IMR-90 (cell line): ENCODE measurements around the gene CPTP. TPM values are rescaled to one million over a fixed set of nuclear protein-coding genes. Genes with fewer than 3 reads are reported as not detected.

Experiments
- ATAC-seq: fragments of 200-7000 bp; cut with Tn5 transposase; 2 replicates; pipeline ENCODE4 v1.9.1; 2020; ENCODE audit warnings: low read depth, mild to moderate bottlenecking, moderate library complexity
- BruUV-seq: library from RNA; stranded (reverse); fragments of 400-500 nt; replicated peaks from 2 replicates; lab custom pipeline; 2021; lab: Mats Ljungman, UMichigan
- CTCF ChIA-PET: fragments of 300-600 bp; formaldehyde crosslinking; extraction: SDS; loops from one replicate; lab custom pipeline; 2021; ENCODE audit warnings: antibody characterized with exemption; lab: Yijun Ruan, JAX
- POLR2A ChIA-PET: fragments of 300-600 bp; sonication (Branson Sonifier 250); formaldehyde crosslinking; loops from one replicate; lab custom pipeline; 2022; ENCODE audit warnings: antibody characterized with exemption; ENCODE audit not compliant: unreplicated experiment; lab: Charles Lee
- DNase-seq: peaks from one replicate; pipeline ENCODE4 v3.0.0; 2013
- H2AFZ ChIP-seq: replicated peaks from 2 replicates; pipeline ENCODE3; 2013; ENCODE audit warnings: low read length, mild to moderate bottlenecking; ENCODE audit not compliant: poor library complexity
- H2AK5ac ChIP-seq: 2 replicates; pipeline ENCODE4 v1.6.1; 2013; ENCODE audit warnings: low read depth, low read length, inconsistent platforms
- H2AK9ac ChIP-seq: replicated peaks from 2 replicates; pipeline ENCODE3; 2013; ENCODE audit warnings: mild to moderate bottlenecking, low read depth, low read length, moderate library complexity; ENCODE audit not compliant: poor library complexity
- H2BK120ac ChIP-seq: 2 replicates; pipeline ENCODE4 v1.6.1; 2013; ENCODE audit warnings: low read depth, low read length, inconsistent platforms
- H2BK15ac ChIP-seq: 3 replicates; pipeline ENCODE4 v1.6.1; 2013; ENCODE audit warnings: low read depth, low read length, inconsistent platforms
- H2BK20ac ChIP-seq: 2 replicates; pipeline ENCODE4 v1.6.1; 2013; ENCODE audit warnings: low read depth, mild to moderate bottlenecking, inconsistent platforms, low read length, moderate library complexity
- H2BK5ac ChIP-seq: 2 replicates; pipeline ENCODE4 v1.6.1; 2013; ENCODE audit warnings: mild to moderate bottlenecking, low read depth, low read length, inconsistent platforms; ENCODE audit not compliant: poor library complexity, severe bottlenecking
- H3K14ac ChIP-seq: replicated peaks from 2 replicates; pipeline ENCODE4 v1.6.1; 2013; ENCODE audit warnings: low read depth, low read length, inconsistent platforms
- H3K18ac ChIP-seq: 2 replicates; pipeline ENCODE4 v1.6.1; 2013; ENCODE audit warnings: low read depth, low read length, control low read depth
- H3K23ac ChIP-seq: 2 replicates; pipeline ENCODE4 v1.6.1; 2013; ENCODE audit warnings: low read depth, low read length, inconsistent platforms
- H3K27ac ChIP-seq: 2 replicates; pipeline ENCODE4 v1.5.1; 2013; ENCODE audit warnings: mild to moderate bottlenecking, control low read depth, low read length; ENCODE audit not compliant: insufficient read depth
- H3K27me3 ChIP-seq: 2 replicates; pipeline ENCODE4 v1.6.1; 2013; ENCODE audit warnings: low read length; ENCODE audit not compliant: control insufficient read depth, insufficient read depth
- H3K36me3 ChIP-seq: 2 replicates; pipeline ENCODE4 v1.6.1; 2013; ENCODE audit warnings: low read length, mixed read lengths; ENCODE audit not compliant: control insufficient read depth, insufficient read depth
- H3K4ac ChIP-seq: 2 replicates; pipeline ENCODE4 v1.6.1; 2013; ENCODE audit warnings: low read depth, low read length, inconsistent platforms
- H3K4me1 ChIP-seq: 2 replicates; pipeline ENCODE4 v1.6.1; 2013; ENCODE audit warnings: low read length, mixed read lengths; ENCODE audit not compliant: control insufficient read depth, insufficient read depth
- H3K4me2 ChIP-seq: 2 replicates; pipeline ENCODE4 v1.6.1; 2013; ENCODE audit warnings: low read depth, mild to moderate bottlenecking, control low read depth, low read length, moderate library complexity
- H3K4me3 ChIP-seq: 2 replicates; pipeline ENCODE4 v1.5.1; 2013; ENCODE audit warnings: low read depth, mild to moderate bottlenecking, control low read depth, low read length, moderate library complexity; ENCODE audit not compliant: insufficient read depth
- H3K56ac ChIP-seq: 2 replicates; pipeline ENCODE4 v1.6.1; 2013; ENCODE audit warnings: low read length, inconsistent platforms; ENCODE audit not compliant: insufficient read depth; ENCODE audit errors: extremely low read depth
- H3K79me1 ChIP-seq, 2 experiments: 2 replicates each; pipeline ENCODE4 v1.6.1; 2013; ENCODE audit warnings: low read length in 2 of 2, inconsistent platforms in 1 of 2, low read depth in 1 of 2
- H3K9ac ChIP-seq: 2 replicates; pipeline ENCODE4 v1.6.1; 2013; ENCODE audit warnings: low read depth, low read length, control low read depth
- H3K9me1 ChIP-seq: 2 replicates; pipeline ENCODE4 v1.6.1; 2013; ENCODE audit warnings: low read length, inconsistent platforms; ENCODE audit not compliant: insufficient read depth
- H3K9me3 ChIP-seq: 2 replicates; pipeline ENCODE4 v1.6.1; 2013; ENCODE audit warnings: low read length; ENCODE audit not compliant: control insufficient read depth, insufficient read depth
- H4K20me1 ChIP-seq: 2 replicates; pipeline ENCODE4 v1.6.1; 2013; ENCODE audit warnings: low read length, inconsistent platforms; ENCODE audit not compliant: insufficient read depth
- H4K5ac ChIP-seq: 2 replicates; pipeline ENCODE4 v1.6.1; 2013; ENCODE audit warnings: mild to moderate bottlenecking, low read depth, low read length, control low read depth
- H4K8ac ChIP-seq, 2 experiments: 2 replicates each; pipeline ENCODE4 v1.6.1; 2013; ENCODE audit warnings: low read depth in 2 of 2, low read length in 2 of 2, control low read depth in 1 of 2, inconsistent platforms in 1 of 2
- H4K91ac ChIP-seq: 2 replicates; pipeline ENCODE4 v1.6.1; 2013; ENCODE audit warnings: low read depth, low read length, inconsistent platforms; ENCODE audit not compliant: insufficient read depth
- BHLHE40 ChIP-seq: fragments of 150-350 bp; IDR thresholded peaks from 2 replicates; pipeline ENCODE4 v1.6.1; 2016; ENCODE audit warnings: mild to moderate bottlenecking, low read depth, low read length
- CEBPB ChIP-seq: IDR thresholded peaks from 2 replicates; pipeline ENCODE4 v1.6.1; 2012; ENCODE audit warnings: low read depth, low read length, improper control_type of control experiment
- CHD1 ChIP-seq: IDR thresholded peaks from 2 replicates; pipeline ENCODE4 v1.6.1; 2012; ENCODE audit warnings: low read depth, low read length, improper control_type of control experiment
- CTCF ChIP-seq: conservative IDR thresholded peaks from 2 replicates; pipeline ENCODE4 v1.5.1; 2012; ENCODE audit warnings: mild to moderate bottlenecking, low read depth, low read length, improper control_type of control experiment
- ELK1 ChIP-seq: fragments of 150-350 bp; IDR thresholded peaks from 2 replicates; pipeline ENCODE4 v1.6.1; 2016; ENCODE audit warnings: low read depth, mild to moderate bottlenecking, low read length, moderate library complexity, borderline replicate concordance
- FOS ChIP-seq: fragments of 150-350 bp; IDR thresholded peaks from 2 replicates; pipeline ENCODE4 v1.6.1; 2016; ENCODE audit warnings: low read depth, low read length
- MAFK ChIP-seq: IDR thresholded peaks from 2 replicates; pipeline ENCODE4 v1.6.1; 2012; ENCODE audit warnings: low read depth, low read length, improper control_type of control experiment
- MAZ ChIP-seq: IDR thresholded peaks from 2 replicates; pipeline ENCODE4 v1.6.1; 2012; ENCODE audit warnings: low read depth, mild to moderate bottlenecking, low read length, improper control_type of control experiment, moderate library complexity, borderline replicate concordance
- MXI1 ChIP-seq: IDR thresholded peaks from 2 replicates; pipeline ENCODE4 v1.6.1; 2012; ENCODE audit warnings: low read depth, mild to moderate bottlenecking, low read length, moderate library complexity, borderline replicate concordance
- NFE2L2 ChIP-seq: fragments of 150-350 bp; IDR thresholded peaks from 2 replicates; pipeline ENCODE4 v1.6.1; 2016; ENCODE audit warnings: low read depth, mild to moderate bottlenecking, low read length
- POLR2A ChIP-seq: IDR thresholded peaks from 2 replicates; pipeline ENCODE4 v1.6.1; 2012; ENCODE audit warnings: mild to moderate bottlenecking, low read depth, low read length
- RAD21 ChIP-seq: IDR thresholded peaks from 2 replicates; pipeline ENCODE4 v1.6.1; 2012; ENCODE audit warnings: low read length, improper control_type of control experiment
- RCOR1 ChIP-seq: IDR thresholded peaks from 2 replicates; pipeline ENCODE4 v1.6.1; 2012; ENCODE audit warnings: mild to moderate bottlenecking, low read length, improper control_type of control experiment; ENCODE audit not compliant: insufficient replicate concordance
- RFX5 ChIP-seq: IDR thresholded peaks from 2 replicates; pipeline ENCODE4 v1.8.0; 2012; ENCODE audit warnings: low read depth, mild to moderate bottlenecking, low read length, moderate library complexity
- SMC3 ChIP-seq: fragments of 150-350 bp; IDR thresholded peaks from 2 replicates; pipeline ENCODE4 v1.6.1; 2016; ENCODE audit warnings: low read depth, mild to moderate bottlenecking, antibody characterized with exemption, low read length, moderate library complexity
- WGBS, 2 experiments: methylation state at CpG; one replicate each; pipeline versions ENCODE4 v1.1.5 to v1.1.7; 2013; ENCODE audit warnings: missing lambda C conversion rate in 2 of 2; ENCODE audit not compliant: insufficient read length in 1 of 2; ENCODE audit errors: extremely low coverage in 2 of 2; 5-methylcytosine and 5-hydroxymethylcytosine counted together
- dilution Hi-C: fragments of 300-500 bp; cut with HindIII; formaldehyde crosslinking; loops from one replicate; pipeline ENCODE4 v1.14.3; 2018; ENCODE audit warnings: low sequenced_read_pairs; ENCODE audit not compliant: unreplicated experiment
- in situ Hi-C: fragments of 300-500 bp; cut with MboI; formaldehyde crosslinking; loops from 3 replicates; pipeline ENCODE4 v1.14.3; 2019; ENCODE audit warnings: low sequenced_read_pairs, inconsistent platforms, mixed read lengths
- intact Hi-C: fragments of 100-400 bp; cut with micrococcal nuclease; formaldehyde crosslinking; loops from 2 replicates; pipeline ENCODE4 v1.10.0; 2022
- polyA plus RNA-seq, 3 experiments: library from polyadenylated mRNA; depleted of rRNA; stranded (reverse); fragments of >200 nt; gene quantifications; 2 replicates each; pipeline ENCODE4 v1.2.3, GENCODE V29; 2012; ENCODE audit warnings: low replicate concordance in 1 of 3
- total RNA-seq: library from RNA; depleted of rRNA; stranded (reverse); fragments of >200 nt; gene quantifications from 2 replicates; pipeline ENCODE4 v1.2.3, GENCODE V29; 2012
- TF ChIP-seq, protein P1 (sequence below): fragments of 150-350 bp; IDR thresholded peaks from 2 replicates; pipeline ENCODE4 v1.6.1; 2017; ENCODE audit warnings: mild to moderate bottlenecking, antibody characterized with exemption, low read length, low read depth

Gene CPTP
- total and polyA plus RNA-seq, 2 of the 4 experiments (the other 2 are of a cell fraction), result 2.7 to 12.1 TPM

DNA sequence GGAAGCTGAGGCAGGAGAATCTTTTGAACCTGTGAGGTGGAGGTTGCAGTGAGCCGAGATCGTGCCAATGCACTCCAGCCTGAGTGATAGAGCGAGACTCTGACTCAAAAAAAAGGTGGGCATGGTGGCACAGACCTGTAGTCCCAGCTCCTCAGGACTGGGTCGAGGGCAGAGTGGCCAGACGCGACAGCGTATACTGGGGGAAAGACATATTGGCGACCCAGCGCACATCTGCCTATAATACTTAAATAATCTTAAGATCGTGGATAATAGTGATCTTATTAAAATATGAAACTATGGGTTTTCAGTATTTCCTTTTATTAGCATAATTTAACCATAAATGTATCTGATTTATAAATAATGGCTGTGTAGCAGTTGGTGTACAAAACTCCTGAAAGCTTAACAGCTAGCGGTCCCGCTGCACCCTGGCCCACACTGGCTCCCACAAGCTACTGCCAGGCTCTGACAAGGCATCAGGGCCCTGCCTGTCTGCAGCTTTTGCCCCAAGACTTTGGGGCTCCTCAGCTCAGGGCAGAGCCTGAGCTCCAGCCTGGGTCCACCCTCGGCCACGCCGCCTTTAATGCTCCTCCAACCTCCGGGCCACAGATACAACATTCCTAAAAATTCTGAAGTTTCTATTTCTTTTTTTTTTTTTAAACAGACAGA lies 53.1 kb downstream of the CPTP start:
- Histone ChIP-seq H4K5ac (no peak overlapping the region), H3K4me1 (peaks cover 5% of the 10 kb centered on the region), H2AK5ac (no peak overlapping the region), H3K23ac (no peak overlapping the region), H3K4me3 (no peak overlapping the region), H2BK20ac (no peak overlapping the region), H4K91ac (no peak overlapping the region), H2AK9ac (no peak overlapping the region), H2BK5ac (no peak overlapping the region), H3K79me1 (peaks cover 4 to 40% of the 10 kb centered on the region in 2 experiments), H3K18ac (no peak overlapping the region), H2AFZ (no peak overlapping the region), H4K20me1 (peaks cover 8% of the 10 kb centered on the region), H2BK120ac (no peak overlapping the region), H3K9me3 (no peaks in the 10 kb centered on the region), H3K27ac (no peak overlapping the region), H3K9me1 (0 out of 2 replicates have a peak, but pooled peaks cover 5% of the 10 kb centered on the region), H3K56ac (no peak overlapping the region), H2BK15ac (no peak overlapping the region), H3K4ac (no peak overlapping the region), H3K36me3 (peaks cover 11% of the 10 kb centered on the region), H3K9ac (no peak overlapping the region), H3K27me3 (no peaks in the 10 kb centered on the region), H4K8ac (no peak overlapping the region), H3K4me2 (no peak overlapping the region), H3K14ac (no peak overlapping the region)
- ATAC-seq, result no peak
- no peak for TF ChIP-seq MXI1
- TF ChIP-seq POLR2A, result no peak
- no peak for TF ChIP-seq ELK1
- no peak for TF ChIP-seq BHLHE40
- TF ChIP-seq RFX5, result no peak
- TF ChIP-seq SMC3, result no peak
- TF ChIP-seq RAD21, result no peak
- TF ChIP-seq NFE2L2, result no peak
- TF ChIP-seq CTCF, result no peak
- no peak for TF ChIP-seq CHD1
- TF ChIP-seq, protein P1, sequence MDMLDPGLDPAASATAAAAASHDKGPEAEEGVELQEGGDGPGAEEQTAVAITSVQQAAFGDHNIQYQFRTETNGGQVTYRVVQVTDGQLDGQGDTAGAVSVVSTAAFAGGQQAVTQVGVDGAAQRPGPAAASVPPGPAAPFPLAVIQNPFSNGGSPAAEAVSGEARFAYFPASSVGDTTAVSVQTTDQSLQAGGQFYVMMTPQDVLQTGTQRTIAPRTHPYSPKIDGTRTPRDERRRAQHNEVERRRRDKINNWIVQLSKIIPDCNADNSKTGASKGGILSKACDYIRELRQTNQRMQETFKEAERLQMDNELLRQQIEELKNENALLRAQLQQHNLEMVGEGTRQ, result no peak
- TF ChIP-seq FOS, result no peak
- no peak for TF ChIP-seq RCOR1
- no peak for TF ChIP-seq MAZ
- no peak for TF ChIP-seq CEBPB
- no peak for TF ChIP-seq MAFK
- no TSS peak for BruUV-seq
- intact Hi-C loops (no loop called here), dilution Hi-C loops (no loop called here), in situ Hi-C loops (no loop called here)
- ChIA-PET POLR2A (no interaction called here), CTCF (no interaction called here)
- WGBS, 2 experiments, result 86% methylated on average over 7 of the region's 16 CpGs; no CpG with 5 or more reads in 1 of the 2 experiments
- no peak for DNase-seq
